Left kidney (tissue), 8 donors: ENCODE measurements around the gene DUSP2. TPM values are rescaled to one million over a fixed set of nuclear protein-coding genes. Genes with fewer than 3 reads are reported as not detected.

ENCODE experiments used
- DNase-seq: peaks from one replicate; pipeline ENCODE4 v3.0.0-alpha.2; 2013
- long read RNA-seq, 8 donors: transcript quantifications; one replicate each; lab custom pipeline, GENCODE V29; 2026
- polyA plus RNA-seq: library from polyadenylated mRNA; unstranded; fragments of 120-200 nt; gene quantifications from one replicate; pipeline ENCODE4 v1.2.1, GENCODE V29; 2013; ENCODE audit not compliant: insufficient read length

The DUSP2 gene
- polyA plus RNA-seq = 2.4 TPM
- long read RNA-seq, donor 1, partial matches to known transcripts = 7 of 10 reads
- long read RNA-seq, donor 1, other reads (novel, unspliced or antisense) = 0 of 10 reads
- long read RNA-seq, donor 2, partial matches to known transcripts = 0 of 1 reads
- long read RNA-seq, donor 2, other reads (novel, unspliced or antisense) = 0 of 1 reads
- long read RNA-seq, donor 3, partial matches to known transcripts = 0 of 1 reads
- long read RNA-seq, donor 3, other reads (novel, unspliced or antisense) = 0 of 1 reads
- long read RNA-seq, donor 4, partial matches to known transcripts = 0 of 1 reads
- long read RNA-seq, donor 4, other reads (novel, unspliced or antisense) = 0 of 1 reads
- long read RNA-seq, donor 5, partial matches to known transcripts = 0 of 4 reads
- long read RNA-seq, donor 5, other reads (novel, unspliced or antisense) = 0 of 4 reads
- long read RNA-seq, donor 6, partial matches to known transcripts = 0 of 2 reads
- long read RNA-seq, donor 6, other reads (novel, unspliced or antisense) = 0 of 2 reads
- long read RNA-seq, donor 7, transcript DUSP2-201 (4 exons, 1,688 nt) = major isoform, 6 of 6 reads
- long read RNA-seq, donor 7, partial matches to known transcripts = 0 of 6 reads
- long read RNA-seq, donor 7, other reads (novel, unspliced or antisense) = 0 of 6 reads
- long read RNA-seq, donor 8 = 0 reads

DNA sequence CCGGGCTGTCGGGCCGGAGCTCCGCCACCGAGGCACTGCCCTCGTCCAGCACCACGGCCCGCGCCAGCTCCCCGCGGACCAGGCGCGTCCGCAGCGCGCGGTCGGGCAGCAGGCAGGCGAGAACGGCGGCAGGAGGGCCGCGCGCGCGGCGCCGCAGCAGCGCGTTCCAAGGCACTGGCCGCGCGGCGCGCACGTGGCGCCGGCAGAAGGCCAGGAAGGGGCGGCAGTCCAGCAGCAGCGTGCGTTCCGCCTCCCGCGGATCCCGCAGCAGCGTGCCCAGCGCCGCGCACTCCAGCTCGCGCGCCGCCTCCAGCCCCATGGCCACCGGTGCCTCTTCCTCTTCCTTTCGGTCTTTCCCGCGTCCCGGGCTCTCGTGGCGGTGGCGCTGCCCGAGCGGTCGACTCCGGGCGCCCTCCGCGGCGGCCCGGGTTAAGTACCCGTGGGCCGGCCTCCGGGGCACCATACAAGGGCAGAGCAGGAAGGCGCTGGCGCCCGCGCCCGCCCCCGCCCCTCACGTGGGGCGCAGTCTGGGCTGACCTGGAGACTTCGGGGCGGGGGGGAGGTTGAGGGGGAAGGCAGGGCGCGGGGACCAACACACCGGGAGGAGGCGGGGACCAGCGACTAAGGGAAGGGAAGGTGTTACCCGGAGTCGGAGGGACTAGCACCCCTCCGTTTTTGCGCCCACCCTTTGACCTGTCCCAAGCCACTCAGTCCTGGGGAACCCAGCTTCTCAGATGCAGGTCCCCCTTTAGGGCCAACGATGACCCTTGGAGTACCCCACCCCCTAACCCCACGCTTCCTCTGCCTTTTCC lies at the start of gene DUSP2:
Gene DUSP2, minus strand, starts transcription at position 405 of the 812 bp plus-strand sequence. Its CDS starts 86 bp downstream, at position 319.
- no peak for DNase-seq

DNA sequence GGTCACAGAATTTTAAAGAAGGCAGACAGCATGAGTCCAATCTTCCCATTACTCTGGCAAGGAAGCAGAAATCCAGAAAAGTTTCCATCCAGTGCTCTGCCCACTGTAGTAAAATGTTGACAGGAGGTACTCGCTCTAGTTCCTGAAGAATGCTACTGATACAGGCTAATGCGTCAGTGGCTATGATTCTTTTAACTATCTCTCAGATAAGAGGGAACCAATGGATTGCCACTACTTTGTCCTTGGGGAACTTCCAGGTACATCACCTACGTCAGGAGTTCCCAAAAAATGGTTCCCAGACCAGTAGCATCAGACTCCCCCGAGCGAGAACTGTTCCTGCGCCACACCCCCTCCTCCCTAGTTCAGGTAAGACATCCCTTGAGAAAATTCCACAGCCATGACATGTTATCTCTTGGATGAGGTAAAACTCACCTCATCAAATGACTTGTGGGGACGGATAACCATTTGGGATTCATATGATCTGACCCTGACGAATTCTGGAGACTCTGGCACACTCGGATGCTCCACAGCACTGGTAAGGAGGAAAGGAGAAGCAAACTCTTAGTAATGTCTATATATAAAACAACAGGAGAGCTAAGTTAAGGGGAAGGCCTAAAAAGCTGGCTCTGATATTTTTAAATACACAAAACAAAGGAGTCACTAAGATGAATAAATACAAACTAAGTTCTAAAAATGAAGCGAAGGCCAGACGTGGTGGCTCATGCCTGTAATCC lies 46.9 kb upstream of the DUSP2 start:
- DNase-seq = no peak

GRCh38 chr2:96188821-96189526 lies 43.7 kb upstream of the DUSP2 start:
- no peak for DNase-seq

GRCh38 chr2:96186562-96186961 lies 41.3 kb upstream of the DUSP2 start:
- DNase-seq = no peak

GRCh38 chr2:96185516-96185915 lies 40.3 kb upstream of the DUSP2 start:
- no peak for DNase-seq

DNA sequence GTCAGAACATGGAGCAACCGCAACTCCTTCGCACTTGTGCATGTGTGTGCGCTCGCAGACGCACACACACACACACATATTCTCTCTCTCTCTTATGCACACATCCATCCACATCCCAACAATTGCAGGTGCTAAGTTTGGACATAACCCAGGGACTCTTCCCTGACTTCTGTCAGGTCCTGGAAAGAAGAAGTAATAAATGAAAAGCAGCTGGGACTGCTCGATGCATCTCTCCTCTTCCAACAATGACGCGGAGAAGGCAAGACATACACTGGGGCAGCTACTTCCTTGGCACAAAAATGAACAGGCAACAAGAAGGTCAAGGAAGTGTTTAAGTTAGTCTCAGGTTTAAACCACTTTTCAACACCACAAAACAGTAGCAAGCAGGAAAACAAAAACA lies 39.7 kb upstream of the DUSP2 start:
- no peak for DNase-seq

DNA sequence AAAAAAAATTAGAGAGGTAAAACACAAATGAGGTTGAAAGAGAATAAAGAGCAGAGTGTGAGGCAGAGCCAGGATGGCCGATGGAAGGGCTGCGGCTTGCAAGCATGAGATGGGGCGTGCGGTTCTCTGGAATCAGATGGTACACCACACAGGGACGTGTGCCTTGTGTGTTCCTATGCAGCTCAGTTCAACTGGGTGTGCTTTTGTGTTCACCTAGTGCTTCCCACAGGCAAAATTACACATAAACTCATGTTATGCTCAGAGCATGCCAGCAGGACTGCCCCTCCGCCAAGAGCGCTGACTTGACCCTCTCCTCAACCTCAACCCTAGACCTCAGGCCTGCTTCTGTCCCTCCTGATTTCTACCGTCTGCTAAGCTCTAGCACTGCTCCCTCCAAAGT lies 38.9 kb upstream of the DUSP2 start:
- no peak for DNase-seq

GRCh38 chr2:96181529-96181928 lies 36.3 kb upstream of the DUSP2 start:
- DNase-seq = no peak

DNA sequence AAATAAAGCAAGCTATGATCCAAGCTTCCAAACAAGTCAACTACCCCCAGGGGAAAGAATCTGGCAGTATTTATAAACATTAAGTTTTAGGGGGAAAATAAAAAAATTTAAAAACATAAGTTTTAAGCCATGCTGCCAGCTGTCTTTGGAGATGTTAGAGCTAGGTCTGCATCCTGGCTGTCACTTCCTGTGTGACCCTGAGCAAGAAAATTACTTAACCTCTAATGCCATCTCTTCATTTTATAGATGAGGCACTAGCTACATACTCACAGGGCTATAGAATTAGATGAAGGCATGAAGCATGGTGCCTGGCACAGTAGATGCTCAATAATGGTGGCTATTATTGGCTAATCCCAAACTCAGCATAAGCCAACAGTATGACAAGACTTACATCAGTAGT lies 35.3 kb upstream of the DUSP2 start:
- DNase-seq = no peak

- DNase-seq = no peak
These were observed 34.8 kb upstream of the DUSP2 start for GRCh38 chr2:96180002-96180401.

DNA sequence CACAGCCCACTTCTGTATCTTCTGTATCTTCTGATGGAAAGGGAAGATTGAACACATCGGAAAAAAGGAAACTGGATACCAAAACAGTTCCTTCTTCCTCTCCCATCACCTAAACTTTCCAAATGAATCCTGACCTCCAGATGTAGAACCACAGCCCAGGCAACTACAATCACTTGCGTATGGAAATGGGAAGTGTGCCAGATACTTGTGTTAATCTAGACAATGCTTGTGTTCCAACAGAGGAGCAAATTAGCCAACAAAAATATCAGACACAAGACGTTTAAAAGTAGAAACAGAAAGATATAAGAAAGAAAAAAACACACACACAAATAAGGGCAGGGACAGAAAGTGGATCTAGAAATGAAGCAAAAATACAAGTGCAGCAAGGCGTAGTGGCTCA lies 31.4 kb upstream of the DUSP2 start:
- DNase-seq = no peak

DNA sequence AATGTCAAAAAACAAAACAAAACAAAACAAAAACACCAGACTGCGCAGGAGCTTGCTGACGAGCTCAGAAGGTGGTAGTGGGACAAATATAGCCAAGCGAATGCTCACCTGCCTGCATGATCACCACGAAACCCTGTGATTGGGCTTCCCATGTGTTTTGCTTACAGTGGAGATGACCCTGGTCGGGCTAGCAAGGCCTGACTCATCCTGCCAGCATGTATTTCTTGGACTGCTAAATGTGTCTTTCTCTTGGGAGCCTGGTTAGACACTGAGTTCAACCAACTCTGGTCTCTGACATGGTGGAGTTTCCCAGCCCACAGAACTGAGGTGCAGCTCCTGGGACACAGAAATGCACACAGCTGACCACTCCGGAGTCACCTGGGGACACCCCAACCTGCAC lies 30.7 kb upstream of the DUSP2 start:
- DNase-seq = no peak

- DNase-seq = peak; percentile 62
These were observed 29.3 kb upstream of the DUSP2 start for GRCh38 chr2:96174251-96175144.

GRCh38 chr2:96171831-96172230 lies 26.6 kb upstream of the DUSP2 start:
- DNase-seq = no peak

GRCh38 chr2:96170626-96171025 lies 25.4 kb upstream of the DUSP2 start:
- no peak for DNase-seq

GRCh38 chr2:96169868-96170507 lies 24.7 kb upstream of the DUSP2 start:
- DNase-seq = no peak

- DNase-seq = no peak
These were observed 22.3 kb upstream of the DUSP2 start for GRCh38 chr2:96167407-96168013.

- no peak for DNase-seq
These were observed 19.4 kb upstream of the DUSP2 start for GRCh38 chr2:96164459-96165184.
